GM21526 (cell line): ENCODE measurements around the gene TOMM40.
"Not testable (repeated sequence)": the region's sequence is repeated elsewhere in the genome, so short reads cannot be mapped to it uniquely, and the experiment has no call there.

ENCODE experiments used
- ATAC-seq: cut with Tn5 transposase; IDR thresholded peaks from one replicate; pipeline ENCODE4 v1.9.1; 2021; ENCODE audit warnings: moderate library complexity; ENCODE audit not compliant: unreplicated experiment, low FRiP score

TOMM40 gene

DNA sequence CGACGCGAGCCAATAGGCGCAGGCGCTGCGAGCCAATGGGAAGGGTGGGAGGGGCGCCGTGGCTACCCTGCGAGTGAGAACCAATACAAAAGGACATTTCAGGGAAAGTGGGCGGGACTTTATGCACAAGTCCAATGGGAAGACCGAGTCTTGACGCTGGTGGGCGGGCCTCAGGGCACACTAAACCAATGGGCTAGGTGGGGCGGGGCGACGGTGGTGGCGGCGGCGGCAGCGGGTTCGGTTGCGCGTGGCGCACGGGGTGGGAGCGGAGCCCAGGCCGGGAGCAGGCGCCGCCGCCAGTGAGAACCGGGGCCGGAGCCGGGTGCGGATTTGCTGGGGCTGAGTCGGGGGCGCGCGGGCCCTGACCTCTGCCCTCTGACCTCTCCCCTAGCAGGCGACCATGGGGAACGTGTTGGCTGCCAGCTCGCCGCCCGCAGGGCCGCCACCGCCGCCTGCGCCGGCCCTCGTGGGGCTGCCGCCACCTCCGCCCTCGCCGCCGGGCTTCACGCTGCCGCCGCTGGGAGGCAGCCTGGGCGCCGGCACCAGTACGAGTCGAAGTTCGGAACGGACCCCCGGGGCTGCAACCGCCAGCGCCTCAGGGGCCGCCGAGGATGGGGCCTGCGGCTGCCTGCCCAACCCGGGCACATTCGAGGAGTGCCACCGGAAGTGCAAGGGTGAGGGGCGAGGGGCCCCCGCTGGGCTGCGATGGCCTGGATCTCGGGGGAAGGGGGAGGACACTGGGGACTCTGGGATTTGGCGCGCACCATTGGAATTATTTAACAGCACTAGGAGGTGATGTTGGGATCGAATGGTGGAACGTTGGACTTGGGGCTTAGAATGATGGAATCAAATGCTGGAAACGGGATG is at the start of gene TOMM40:
TOMM40 (plus strand) TSS at position 239 of the 867 bp plus-strand sequence; CDS start at position 401, 162 bp downstream.
- ATAC-seq: peak; percentile 55

DNA sequence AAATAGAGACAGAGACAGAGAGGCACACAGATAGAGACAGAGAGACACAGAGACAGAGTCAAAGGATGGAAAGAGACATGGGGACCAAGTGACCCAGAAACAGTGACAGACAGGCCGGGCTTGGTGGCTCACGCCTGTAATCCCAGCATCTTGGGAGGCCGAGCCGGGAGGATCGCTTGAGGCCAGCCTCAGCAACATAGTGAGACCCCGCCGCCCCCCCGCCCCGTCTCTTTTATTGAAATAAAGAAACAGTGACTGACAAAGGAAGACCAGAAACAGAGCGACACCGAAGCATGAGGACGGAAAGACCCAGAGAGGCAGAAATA is 45.8 kb upstream of the TOMM40 start:
- ATAC-seq: no peak

DNA sequence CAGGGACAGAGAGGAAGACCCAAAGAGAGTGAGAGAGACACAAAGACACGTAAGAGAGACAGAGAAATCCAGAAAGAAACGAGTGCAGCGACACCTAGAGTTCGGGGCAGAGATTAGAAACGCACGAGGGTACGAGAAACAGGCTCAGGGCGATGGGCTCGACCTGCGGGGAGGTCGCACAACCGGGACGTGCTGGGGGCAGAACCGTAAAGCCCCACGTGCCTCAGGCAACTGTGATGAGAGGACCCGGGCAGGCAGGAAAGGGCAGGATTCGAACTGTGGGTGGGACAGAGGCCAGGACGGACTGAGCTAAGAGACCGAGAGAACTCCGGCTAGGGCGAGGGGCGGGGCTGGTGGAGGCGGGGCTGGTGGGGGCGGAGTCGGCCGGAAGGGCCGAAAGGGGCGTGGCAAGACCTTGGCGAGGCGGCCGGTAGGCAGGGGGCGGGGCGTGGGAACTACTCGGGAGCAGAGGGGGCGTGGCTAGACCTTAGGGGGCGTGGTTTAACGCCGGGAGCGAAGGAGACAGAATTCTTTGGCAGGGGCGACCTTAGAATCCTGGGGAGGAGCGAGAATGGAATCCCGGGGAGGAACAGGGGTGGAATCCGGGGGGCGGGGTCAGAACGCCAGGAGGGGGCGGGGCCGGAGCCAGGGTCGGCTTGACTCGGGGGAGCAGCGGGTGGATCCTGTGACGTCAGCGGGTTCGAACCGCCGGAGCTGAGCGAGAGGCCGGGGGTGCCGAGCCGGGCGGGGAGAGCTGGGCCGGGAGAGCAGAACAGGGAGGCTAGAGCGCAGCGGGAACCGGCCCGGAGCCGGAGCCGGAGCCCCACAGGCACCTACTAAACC is 45.2 kb upstream of the TOMM40 start, which contains the start of gene NECTIN2:
NECTIN2 (plus strand) TSS at position 686 of the 843 bp plus-strand sequence. CDS start 229 bp downstream, outside the sequence.
- ATAC-seq: no peak

DNA sequence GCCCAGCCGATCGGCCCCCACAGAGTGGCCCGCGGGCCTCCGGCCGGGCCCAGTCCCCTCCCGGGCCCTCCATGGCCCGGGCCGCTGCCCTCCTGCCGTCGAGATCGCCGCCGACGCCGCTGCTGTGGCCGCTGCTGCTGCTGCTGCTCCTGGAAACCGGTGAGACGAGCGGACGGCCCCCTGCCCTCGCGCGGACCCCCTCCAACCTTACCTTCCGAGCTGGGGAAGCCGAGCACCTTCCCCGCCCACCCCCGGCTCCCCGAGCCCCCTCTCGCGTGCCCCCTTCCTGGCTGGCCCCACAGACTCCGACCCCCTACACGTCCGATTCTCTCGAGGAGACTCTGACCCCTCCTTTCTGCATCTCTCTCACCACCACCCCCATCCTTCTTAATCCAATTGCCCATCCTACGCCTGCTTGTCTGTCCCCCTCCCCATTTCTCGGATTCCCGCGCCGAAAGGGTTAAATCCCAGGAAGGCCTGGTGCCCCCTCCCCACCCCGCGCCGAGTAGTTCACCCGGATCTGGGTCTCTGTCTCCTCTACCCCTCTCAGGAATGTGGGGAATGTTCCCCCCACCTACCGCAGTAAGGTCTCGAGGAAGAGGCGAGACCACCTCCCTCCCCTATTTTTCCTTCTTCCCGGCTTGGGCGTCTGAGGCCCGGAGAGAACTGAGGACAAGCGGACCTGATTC is 44.5 kb upstream of the TOMM40 start:
- ATAC-seq: no peak

DNA sequence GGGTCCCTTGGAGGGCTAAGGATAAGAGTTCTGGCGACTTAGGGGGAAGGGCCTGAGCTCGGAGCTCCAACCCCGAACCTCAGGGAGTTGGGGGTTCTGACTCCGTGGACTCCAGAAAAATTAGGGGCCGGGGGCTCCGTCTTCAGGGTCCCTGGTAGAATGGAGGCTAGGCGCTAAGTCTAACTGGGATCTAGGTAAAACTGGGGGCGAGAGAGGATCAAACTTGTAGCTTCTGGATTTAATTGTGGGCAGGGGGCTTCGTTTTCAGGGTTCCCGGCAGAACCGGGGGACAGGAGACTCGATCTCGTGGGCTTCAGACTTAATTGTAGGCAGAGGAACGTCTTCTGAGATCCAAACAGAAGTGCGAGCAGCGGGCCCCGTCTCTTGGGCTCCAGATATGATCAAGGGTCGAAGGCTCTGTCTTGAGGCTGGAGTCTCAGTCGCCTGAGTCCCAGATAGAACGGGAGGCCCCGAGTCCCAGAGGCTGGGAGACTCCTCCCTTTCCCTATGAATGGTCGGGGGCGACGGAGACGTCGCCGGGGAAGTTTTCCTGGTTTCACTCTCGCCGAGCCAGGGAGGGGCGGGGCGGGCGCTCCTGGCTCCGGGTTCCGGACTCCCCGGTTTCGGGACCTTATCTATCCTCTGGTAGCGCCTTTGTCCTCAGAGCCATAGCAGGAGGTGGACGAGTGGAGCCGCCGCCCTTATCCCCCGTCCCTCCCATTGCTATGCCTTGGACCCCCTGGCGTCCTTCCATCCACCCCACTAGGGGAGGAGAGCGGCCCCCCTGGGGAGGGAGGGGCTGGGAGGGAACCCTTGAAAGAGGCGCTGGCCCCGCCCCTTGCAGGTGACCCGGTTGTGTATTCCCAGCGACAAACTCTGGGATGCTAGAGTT is 43.7 kb upstream of the TOMM40 start:
- ATAC-seq: no peak

DNA sequence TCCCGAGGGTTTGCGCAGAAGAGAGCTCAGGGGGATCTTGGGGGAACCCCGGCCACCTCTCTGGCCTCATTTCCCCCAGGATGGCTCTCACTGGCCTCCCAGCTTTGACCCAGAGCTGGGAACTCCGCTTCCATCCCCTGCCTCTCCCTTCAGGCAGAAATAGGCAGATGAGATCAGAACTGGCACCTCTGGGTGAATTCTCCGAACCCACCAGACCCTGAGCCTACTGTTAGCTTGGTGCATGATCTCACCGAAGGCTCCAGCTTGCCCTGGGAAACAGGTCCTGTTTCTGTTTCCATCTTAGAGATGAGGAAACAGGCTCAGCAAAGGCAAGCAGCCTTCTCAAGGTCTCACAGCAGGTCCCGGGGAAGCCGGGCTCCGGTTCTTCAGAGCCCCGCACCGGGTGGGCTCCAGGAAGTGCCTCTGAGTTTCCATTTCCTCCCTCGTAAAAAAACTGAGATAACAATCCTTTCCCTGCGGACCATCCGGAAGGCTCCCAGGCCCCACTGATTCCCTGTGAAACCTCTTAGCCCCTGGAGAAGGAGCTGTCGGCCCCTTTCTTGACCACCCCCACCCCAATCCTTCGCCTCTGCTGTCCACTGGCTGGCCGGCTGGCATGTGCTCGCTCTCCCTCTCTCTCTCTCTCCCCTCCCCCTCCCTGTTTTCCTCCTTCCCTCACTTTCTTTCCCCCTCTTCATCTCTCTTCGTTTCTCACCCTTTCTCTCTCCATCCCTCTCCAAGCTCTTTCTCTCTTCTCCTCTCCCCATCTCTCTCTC is 42.8 kb upstream of the TOMM40 start:
- ATAC-seq: no peak

DNA sequence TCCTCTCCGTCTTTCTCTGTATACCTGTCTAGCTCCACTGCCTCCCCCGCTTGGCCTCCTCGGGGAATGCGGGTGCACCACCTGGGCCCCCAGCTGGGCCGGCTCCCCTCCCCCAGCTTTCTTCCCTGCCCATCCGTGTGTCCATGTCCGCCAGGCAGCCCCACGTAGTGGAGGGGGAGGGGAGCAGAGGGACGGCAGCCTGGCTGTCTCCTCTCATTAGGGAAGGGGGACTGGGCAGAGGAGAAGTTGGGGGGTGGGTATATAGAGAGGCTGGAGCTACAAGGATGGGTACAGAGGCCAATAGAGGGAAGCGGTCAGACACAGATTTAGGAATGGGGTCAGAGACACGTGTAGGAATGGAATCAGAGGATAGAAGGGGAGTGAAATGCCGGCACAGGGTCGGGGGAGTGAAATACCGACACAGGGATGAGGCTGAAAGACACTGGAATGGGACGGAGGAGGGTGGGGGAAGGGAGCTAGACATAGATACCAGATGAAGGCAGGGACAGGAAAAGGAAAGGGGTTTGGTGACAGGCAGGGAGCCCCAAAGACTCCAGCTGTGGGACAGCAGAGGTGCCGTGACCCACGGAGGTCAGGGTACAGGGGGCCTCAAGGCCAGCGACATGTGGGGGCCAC is 42.1 kb upstream of the TOMM40 start:
- ATAC-seq: no peak

DNA sequence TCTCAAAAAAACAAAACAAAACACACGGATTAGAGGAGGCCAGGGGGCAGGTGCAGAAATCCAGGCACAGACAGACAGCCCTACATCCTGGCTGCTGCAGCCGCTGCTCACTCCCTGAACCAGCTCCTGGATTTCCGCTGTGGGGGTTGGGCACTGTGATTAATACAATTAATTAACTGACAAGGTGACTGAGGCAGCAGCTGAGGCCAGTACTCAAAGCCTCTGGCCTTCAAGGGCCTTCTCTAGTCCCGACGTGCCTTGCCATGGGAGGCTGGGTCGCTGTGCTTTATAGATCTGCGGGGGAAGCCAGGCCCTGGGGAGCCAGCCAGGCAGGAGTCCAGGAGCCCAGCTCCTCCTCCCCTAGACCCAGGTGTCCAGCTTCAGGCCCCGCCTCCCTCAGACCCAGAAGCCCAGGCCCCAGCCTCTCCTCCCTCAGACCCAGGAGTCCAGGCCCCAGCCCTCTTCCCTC is 40.4 kb upstream of the TOMM40 start:
- ATAC-seq: no peak

DNA sequence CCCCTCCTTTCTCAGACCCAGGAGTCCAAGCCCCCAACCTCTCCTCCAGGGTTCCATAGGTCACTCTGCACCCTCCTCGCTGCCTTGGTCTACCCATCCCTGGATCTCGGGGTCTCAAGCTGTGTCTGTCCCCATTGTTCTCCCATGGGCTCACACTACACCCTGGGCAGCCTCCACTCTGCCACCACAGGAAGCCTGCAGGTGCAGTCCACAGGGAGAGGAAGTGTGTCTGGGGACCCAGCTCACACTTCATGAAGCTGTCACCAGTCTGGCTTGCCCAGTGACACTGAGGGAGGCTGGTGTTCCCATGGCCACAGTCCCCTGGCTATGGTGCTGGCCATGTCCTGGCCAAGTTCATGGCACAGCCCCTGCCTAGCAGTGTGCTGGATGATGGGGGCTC is 39.6 kb upstream of the TOMM40 start:
- ATAC-seq: no peak

DNA sequence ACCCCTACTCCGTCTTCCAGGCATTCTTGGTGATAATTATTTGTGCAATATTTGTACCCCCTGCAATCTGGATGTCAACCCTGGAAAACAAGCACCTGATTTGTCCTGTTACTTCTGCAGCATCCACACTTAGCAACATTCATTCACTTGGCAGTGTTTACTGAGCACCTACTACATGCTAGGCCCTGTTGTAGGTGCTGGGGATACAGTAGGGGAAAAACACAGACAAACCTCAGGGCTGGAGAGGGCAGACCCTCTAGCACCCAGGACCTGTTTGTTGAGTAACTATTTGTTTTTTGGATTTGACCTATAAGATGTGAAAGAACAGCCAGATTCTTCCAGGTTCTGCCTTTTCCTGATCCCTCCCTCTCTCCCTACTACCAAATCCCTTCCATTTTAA is 35.4 kb upstream of the TOMM40 start:
- no peak for ATAC-seq

DNA sequence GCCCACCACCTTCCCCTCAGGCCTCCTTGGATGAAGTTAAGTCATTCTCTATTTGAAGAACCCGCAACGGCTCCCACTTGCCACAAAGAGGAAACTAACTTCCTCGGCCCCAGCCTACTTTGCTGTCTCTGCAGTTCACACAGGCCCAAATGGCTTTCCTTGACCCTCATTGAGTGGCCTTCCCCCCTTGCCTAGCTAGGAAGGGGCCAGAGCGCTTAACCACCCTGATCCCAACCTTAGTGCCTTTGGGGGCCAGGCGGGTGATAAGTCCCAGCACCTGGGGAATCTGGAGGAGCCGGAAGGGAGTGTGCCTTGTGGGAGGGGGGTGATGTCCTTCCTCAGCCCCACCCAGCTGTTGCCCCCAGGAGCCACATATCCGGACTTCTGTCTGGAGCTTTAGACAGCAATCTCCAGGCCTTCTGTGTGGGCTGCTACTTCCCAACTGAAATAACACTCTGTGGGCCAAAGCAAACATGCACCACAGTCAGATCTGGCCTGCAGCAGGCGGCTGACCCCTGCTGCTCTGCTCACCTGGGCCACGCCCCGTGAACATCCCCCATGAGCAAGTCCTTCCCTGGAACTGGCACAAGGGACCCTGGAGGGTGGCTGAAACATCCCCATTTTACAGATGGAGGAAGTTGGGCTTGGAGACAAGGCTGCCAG is 34.5 kb upstream of the TOMM40 start:
- ATAC-seq: no peak

DNA sequence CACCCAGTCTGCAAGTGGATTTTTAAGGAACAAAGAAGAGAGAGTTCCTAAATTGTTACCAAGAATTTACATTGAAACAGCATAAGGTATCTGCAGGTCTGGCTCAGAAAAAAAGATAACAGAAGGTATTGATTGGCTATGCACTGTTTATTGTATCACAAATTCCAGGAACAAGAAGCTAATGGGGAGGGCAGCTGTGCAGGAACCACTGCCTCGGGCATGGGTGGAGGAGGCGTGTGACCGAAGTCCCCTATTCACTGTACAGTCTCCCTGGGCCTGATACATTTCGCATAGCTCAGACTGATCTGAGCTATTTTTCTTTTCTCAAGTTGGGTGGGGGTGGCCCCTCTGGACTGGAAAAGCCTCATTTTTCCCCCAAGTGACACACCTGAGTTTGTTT is 33.2 kb upstream of the TOMM40 start:
- no peak for ATAC-seq

DNA sequence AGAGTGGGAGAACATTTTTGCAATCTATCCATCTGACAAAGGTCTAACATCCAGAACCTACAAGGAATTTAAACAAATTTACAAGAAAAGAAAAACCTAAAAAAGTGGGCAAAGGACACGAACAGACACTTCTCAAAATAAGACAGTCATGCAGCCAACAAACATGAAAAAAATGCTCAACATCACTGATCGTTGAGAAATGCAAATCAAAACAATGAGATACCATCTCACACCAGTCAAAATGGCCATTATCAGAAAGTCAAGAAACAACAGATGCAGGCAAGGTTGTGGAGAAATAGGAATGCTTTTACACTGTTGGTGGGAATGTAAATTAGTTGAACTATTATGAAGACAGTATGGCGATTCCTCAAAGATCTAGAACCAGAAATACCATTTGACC is 29.5 kb upstream of the TOMM40 start:
- ATAC-seq: not testable (repeated sequence)

DNA sequence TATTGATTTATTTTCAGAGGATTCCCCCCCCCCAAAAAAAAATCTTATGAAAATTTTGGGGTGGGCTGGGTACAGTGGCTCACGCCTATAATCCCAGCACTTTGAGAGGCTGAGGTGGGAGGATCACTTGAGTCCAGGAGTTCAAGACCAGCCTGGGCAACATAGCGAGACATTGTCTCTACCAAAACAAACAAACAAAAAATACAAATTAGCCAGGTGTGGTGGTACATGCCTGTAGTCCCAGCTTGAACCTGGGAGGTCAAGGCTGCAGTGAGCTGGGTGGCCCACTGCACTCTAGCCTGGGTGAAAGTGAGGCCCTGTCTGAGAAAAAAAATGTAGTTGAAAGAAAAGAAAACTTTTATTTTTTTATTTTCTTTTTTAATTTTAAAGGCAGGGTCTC is 27.1 kb upstream of the TOMM40 start:
- no peak for ATAC-seq

DNA sequence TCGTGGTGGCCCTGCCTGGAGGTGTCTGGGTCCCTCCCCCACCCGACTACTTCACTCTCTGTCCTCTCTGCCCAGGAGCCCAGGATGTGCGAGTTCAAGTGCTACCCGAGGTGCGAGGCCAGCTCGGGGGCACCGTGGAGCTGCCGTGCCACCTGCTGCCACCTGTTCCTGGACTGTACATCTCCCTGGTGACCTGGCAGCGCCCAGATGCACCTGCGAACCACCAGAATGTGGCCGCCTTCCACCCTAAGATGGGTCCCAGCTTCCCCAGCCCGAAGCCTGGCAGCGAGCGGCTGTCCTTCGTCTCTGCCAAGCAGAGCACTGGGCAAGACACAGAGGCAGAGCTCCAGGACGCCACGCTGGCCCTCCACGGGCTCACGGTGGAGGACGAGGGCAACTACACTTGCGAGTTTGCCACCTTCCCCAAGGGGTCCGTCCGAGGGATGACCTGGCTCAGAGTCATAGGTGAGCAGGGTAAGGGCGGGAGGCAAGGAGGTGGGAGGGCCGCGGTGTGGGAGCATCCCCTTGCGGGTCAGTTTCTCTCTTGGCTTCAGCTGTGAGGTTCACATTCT is 25.8 kb upstream of the TOMM40 start:
- no peak for ATAC-seq

DNA sequence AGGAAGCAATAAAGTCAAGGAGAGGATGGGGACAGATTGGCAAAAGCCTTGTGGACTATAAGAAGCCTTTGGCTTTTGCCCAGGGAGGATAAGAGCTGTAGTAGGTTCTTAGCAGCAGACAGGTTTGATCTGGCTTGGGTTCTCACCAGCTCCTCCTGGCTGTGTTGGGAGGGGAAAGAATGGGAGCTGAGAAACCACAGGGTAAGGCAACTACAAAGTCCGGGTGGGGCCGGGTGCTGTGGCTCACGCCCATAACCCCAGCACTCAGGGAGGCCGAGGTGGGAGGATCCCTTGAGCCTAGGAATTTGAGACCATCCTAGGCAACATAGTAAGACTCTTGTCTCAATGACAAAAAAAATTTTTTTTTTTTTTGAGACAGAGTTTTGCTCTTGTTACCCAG is 24.4 kb upstream of the TOMM40 start:
- no peak for ATAC-seq

DNA sequence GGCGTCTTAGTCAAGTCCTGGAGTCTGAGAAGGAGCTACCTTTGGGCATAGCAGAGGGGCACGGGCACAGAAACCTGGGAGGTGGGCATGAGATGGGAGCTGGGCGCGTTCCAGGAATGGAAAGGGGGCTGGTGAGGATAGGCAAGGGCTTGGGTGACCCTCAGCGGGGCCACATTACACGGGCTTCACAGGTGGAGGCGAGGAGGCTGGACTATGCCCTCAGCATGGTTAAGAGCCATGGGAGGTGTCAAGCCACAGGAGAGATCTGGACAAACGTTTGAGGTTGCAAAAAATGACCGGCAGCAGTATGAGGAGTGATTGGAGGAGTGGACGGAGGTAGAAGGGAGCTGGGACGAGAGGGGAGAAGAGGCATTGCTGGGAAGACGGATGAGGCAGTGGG is 23.5 kb upstream of the TOMM40 start:
- ATAC-seq: no peak
